ENCODE data around the gene MARK2. TPM values are rescaled to one million over a fixed set of nuclear protein-coding genes. Genes with fewer than 3 reads are reported as not detected.

Gene MARK2
- polyA plus RNA-seq, 3 donors from 2014 or later, result 28.6 to 73.8 (median 31.6) TPM

DNA sequence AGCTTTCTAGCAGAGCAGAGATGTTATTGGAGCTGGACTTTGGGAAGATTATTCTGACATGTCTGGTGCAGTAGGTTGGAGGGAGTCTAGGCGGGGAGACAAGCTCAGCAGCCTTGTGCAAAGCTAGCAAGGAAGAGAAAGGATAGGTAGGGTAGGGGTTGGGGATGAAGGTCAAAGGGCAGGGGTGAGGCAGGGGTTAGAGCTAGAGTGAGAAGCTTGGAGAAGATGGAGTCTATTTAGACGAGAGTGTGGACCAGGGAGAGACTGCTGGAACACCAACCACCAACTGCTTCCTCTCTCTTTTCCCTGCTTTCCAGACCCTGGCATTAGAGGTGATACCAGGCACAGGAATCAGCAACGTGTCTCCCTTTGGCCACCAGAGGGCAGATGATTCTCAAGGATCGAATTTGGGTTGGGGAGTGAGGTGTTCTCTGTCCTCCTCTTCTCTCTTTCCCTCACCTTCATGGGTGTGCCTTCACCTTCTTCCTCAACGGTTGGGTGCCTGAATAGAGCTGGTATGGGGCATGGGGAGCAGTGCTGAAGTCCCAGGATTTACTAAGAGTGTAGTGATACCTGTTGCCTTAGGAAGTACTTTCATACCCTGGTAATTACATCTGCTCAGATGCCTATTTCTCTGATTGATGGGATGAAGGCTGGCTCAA lies 1.8 kb upstream of the MARK2 start:
- Mint-ChIP-seq H3K4me3 (peak overlapping the region; percentile 65 to 87 (median 79)), H3K9me3 (no peaks in the 10 kb centered on the region), H3K4me1 (peaks cover 42 to 43% of the 10 kb centered on the region in 2 donors), H3K36me3 (no peaks in the 10 kb centered on the region), H3K27me3 (ENCODE audit: low read depth in 3 of 3) (peaks cover 2 to 10% (median 10%) of the 10 kb centered on the region in 3 donors), H3K27ac (peak overlapping the region; percentile 56 to 95 (median 92))
- DNase-seq, result peak; percentile 70 to 75 (median 74)

DNA sequence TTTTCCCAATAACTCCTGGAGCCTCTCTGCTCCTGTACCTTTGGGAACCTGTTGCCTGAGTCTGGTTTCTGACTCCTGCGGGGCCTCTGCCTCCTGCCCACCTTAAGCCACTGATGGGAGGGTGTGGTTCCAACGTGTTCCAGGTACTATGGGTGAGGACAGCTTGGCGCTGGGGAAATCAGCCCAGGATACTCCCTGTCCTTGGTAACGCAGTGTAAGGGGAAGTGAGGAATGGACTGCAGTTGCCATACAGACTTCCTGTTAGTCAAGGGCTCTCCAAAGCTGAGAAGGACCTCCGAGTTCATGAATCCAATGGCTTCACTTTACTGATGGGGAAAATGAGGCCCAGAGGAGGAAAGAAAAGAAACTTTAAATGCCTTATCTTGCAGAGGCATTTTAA lies 1.2 kb upstream of the MARK2 start:
- no peaks in the 10 kb centered on the region for H3K36me3 Mint-ChIP-seq
- H3K4me1 Mint-ChIP-seq, result peaks cover 47 to 48% of the 10 kb centered on the region in 2 donors
- no peaks in the 10 kb centered on the region for H3K9me3 Mint-ChIP-seq
- peaks cover 2 to 10% (median 9%) of the 10 kb centered on the region in 3 donors for H3K27me3 Mint-ChIP-seq (ENCODE audit: low read depth in 3 of 3)
- H3K27ac Mint-ChIP-seq, result peak overlapping the region; percentile 65 to 94 (median 91)
- DNase-seq, result no peak
- peak overlapping the region; percentile 79 to 87 (median 87) for H3K4me3 Mint-ChIP-seq

DNA sequence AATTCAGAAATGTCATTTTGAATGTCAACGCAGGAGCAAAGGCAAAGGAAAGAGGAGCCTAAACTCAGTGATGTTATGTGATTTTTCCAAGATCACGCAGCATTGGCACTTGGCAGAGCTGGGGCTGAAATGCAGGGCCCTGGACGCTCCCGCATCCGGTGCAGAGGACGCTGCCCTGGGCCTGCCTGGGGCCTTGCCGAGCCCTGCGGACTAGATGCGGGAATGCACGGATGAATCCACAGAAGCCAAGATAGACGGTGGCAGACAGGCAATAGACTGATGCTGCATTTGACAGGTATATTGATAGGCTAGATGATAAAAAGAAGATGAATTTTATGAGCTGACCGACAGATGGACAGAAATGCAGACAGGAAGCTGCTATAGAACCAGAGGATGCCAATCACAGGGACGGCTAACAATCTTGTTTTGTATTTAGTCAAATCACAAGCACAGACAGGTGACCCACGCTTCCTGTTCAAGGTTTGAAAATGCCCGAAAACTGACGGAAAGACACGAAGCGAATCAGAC lies 696 bp upstream of the MARK2 start:
- Mint-ChIP-seq H3K27ac (peak overlapping the region; percentile 65 to 94 (median 91)), H3K36me3 (peaks cover 0 to 4% (median 0%) of the 10 kb centered on the region in 3 donors), H3K9me3 (no peaks in the 10 kb centered on the region), H3K4me1 (peaks cover 51 to 53% of the 10 kb centered on the region in 2 donors), H3K27me3 (ENCODE audit: low read depth in 3 of 3) (peaks cover 2 to 10% (median 9%) of the 10 kb centered on the region in 3 donors), H3K4me3 (peak overlapping the region; percentile 79 to 87 (median 87))
- no peak for DNase-seq

DNA sequence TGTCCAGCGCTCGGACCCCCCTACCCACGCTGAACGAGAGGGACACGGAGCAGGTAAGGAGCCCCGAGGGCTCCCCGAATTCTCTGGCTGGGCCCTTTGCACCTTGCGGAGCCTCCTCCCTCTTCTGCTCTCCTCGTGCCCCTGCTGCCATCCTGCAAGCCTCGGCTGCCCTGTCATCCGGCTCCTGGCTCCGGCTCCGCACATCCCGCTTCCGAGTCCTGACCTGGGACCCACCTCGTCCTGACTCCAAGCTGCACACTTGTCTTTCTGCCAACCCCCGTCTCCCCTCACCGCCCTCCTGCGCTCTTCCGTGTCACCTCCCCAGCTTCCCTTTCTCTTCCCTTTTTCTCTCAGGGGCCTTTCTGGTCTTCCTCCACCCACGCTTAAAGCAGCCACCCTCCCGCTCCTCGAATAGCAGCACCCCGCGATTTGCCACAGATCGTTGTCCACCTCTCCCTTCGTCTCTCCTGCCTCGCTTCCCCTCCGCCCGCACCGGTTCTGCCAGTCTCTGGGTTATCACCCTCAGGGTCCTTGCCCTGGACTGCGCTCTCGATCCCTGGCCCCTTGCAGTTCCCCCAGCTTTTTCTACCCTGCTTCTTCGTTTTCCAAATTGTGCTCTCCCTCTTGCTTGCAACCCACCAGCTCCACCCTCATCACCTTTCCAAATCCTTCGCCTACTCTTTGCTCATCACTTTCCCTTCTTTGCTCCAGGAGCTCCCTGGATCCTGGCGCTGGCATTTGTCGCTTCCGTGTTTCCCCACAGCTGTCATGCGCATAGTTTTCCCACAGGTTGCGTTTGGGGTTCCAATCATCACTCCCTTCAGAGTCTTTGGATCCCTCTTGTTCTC lies 822 bp downstream of the MARK2 start:
- Mint-ChIP-seq H3K36me3 (peaks cover 0 to 4% (median 4%) of the 10 kb centered on the region in 3 donors), H3K4me3 (peak overlapping the region; percentile 83 to 92 (median 90)), H3K27ac (peak overlapping the region; percentile 65 to 88 (median 84)), H3K27me3 (ENCODE audit: low read depth in 3 of 3) (peaks cover 2 to 10% (median 8%) of the 10 kb centered on the region in 3 donors), H3K4me1 (peaks cover 65 to 68% of the 10 kb centered on the region in 2 donors), H3K9me3 (no peaks in the 10 kb centered on the region)
- DNase-seq, result peak in 1 of 3 donors; percentile 28

DNA sequence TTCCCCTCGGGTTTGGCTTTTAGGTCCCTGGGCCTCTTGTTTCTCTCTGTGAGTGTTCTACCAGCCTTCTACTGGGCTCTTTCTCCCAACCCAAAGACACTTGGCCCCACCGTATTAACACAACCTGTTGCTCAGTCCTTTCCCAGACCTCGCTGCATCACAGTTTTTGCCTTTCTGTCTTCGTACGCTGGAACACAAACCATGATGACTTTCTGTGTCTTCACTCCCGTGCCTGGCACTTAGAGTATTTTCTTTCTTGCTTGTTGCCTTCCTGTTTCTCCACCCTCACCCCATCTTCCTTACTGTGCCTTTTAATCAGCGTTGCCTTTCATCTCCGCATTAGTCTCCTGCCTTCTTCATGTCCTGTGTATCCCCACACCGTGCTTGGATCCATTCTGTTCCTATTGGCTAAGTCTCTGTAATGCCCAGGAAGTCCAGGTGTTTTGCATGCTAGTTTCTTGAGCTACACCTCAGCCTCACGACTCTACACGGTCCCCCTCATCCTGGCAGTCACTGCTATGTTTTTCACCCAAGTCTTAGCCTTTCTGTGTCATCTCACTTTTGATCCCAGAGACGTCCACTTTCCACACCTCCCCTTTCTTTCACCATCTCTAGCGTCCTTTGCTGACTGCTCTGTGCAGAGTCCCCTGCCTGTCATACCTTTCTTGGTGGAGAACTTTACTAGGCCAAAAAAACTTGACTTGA lies 1.6 kb downstream of the MARK2 start:
- Mint-ChIP-seq H3K4me3 (peak overlapping the region; percentile 83 to 92 (median 90)), H3K27me3 (ENCODE audit: low read depth in 3 of 3) (peaks cover 2 to 10% (median 7%) of the 10 kb centered on the region in 3 donors), H3K36me3 (peaks cover 0 to 4% (median 4%) of the 10 kb centered on the region in 3 donors), H3K4me1 (peaks cover 70 to 76% of the 10 kb centered on the region in 2 donors), H3K9me3 (no peaks in the 10 kb centered on the region), H3K27ac (peak overlapping the region; percentile 65 to 88 (median 84))
- no peak for DNase-seq

DNA sequence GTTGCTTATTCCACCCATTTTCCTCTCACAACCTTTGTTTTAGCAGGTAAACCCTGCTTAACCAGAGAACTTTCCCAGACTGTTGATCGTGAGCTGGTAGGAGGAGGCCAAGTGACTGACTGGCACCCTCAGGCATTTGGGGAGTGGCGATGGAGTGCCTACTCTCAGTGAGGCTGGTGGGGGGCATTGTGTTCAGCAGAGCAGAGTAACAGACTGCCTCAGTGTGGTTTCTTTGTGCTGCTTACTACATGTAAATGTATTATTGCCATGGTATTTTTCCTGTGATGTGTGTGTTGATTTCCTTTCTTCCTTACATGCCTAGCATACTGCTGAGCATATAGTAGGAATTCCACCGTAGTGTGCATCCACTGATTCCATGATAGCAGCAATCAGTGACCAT lies 2.6 kb downstream of the MARK2 start:
- H3K27me3 Mint-ChIP-seq (ENCODE audit: low read depth in 3 of 3), result peaks cover 2 to 10% (median 7%) of the 10 kb centered on the region in 3 donors
- peaks cover 74 to 83% of the 10 kb centered on the region in 2 donors for H3K4me1 Mint-ChIP-seq
- peak overlapping the region; percentile 65 to 88 (median 84) for H3K27ac Mint-ChIP-seq
- no peaks in the 10 kb centered on the region for H3K9me3 Mint-ChIP-seq
- peak overlapping the region; percentile 83 to 92 (median 90) for H3K4me3 Mint-ChIP-seq
- DNase-seq, result no peak
- peaks cover 0 to 4% (median 4%) of the 10 kb centered on the region in 3 donors for H3K36me3 Mint-ChIP-seq

DNA sequence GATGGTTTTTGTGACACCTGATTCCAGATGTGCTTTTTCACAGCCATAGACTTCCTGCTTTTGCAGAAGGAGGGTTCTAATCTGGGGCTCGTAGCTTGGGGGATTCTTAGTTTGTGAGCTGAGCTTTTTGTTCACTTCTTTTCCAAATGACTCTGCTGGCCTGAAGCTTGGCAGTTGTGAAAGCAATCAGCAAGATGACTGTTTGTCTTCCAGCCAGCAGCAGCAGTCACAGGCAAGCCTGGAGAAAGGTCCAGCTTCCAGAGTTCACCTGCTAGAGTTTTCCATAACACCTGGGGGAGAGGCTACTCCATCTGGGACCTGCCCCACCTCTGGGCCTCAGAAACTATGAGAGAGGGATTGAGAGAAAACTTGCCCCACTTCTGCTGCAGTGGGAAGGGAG lies 4.1 kb downstream of the MARK2 start:
- no peak for DNase-seq

DNA sequence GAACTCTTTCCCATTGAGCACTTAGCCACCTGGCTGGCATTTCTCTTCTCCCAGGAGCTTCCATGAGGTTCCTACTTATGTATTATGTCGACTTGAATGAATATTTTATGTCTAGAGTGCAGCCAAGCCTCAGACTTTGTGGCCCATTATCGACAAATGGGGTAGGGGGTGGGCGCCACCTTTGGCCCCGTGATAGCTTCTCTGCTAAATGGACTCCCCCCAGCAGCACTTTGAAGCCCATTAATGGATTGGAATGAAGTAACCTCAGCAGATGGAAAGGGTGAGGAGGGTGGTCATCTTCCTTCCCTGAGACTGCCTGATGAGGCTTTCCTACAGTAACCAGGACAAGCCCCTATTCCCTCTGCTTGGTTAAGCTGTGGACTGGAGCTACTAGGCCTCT lies 5.9 kb downstream of the MARK2 start:
- peaks cover 0 to 4% (median 1%) of the 10 kb centered on the region in 3 donors for H3K27me3 Mint-ChIP-seq (ENCODE audit: low read depth in 3 of 3)
- H3K36me3 Mint-ChIP-seq, result peaks cover 0 to 7% (median 4%) of the 10 kb centered on the region in 3 donors
- H3K4me3 Mint-ChIP-seq, result no peak overlapping the region
- peak overlapping the region in 4 of 6 donors; percentile 45 to 81 (median 72) for H3K27ac Mint-ChIP-seq
- H3K4me1 Mint-ChIP-seq, result peaks cover 80 to 91% of the 10 kb centered on the region in 2 donors
- DNase-seq, result no peak
- no peaks in the 10 kb centered on the region for H3K9me3 Mint-ChIP-seq

More for the DNA sequence above, 4.1 kb downstream of the MARK2 start:
- H3K9me3 Mint-ChIP-seq, result no peaks in the 10 kb centered on the region
- peaks cover 0 to 4% (median 4%) of the 10 kb centered on the region in 3 donors for H3K36me3 Mint-ChIP-seq
- H3K4me1 Mint-ChIP-seq, result peaks cover 76 to 85% of the 10 kb centered on the region in 2 donors
- peak overlapping the region; percentile 76 to 85 (median 80) for H3K27ac Mint-ChIP-seq
- H3K27me3 Mint-ChIP-seq (ENCODE audit: low read depth in 3 of 3), result peaks cover 2 to 10% (median 9%) of the 10 kb centered on the region in 3 donors
- peak overlapping the region in 3 of 5 donors; percentile 28 to 33 (median 32) for H3K4me3 Mint-ChIP-seq

DNA sequence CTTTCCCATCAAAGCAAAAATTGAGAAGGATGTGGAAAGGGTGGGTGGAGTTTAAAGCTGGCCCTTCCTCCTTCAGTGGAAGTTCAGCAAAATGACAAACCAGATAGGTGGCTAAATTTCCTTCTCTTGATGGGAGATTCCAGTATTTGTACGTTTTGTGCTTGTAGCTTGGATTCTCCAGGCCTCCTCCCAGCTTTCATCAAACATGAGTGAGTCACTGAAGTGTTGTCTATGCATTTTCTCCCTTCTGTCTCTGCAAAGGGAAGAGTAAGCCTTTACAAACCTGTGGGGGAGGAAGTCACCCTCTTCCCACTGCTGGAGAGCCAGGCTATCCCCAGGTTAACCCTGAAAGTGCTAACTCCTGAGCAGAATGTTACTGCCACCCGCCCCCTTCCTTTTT lies 6.4 kb downstream of the MARK2 start:
- Mint-ChIP-seq H3K27me3 (ENCODE audit: low read depth in 3 of 3) (peaks cover 0 to 4% (median 1%) of the 10 kb centered on the region in 3 donors), H3K27ac (peak overlapping the region in 5 of 6 donors; percentile 12 to 79 (median 64)), H3K4me3 (no peak overlapping the region), H3K36me3 (peaks cover 0 to 7% (median 4%) of the 10 kb centered on the region in 3 donors), H3K9me3 (no peaks in the 10 kb centered on the region), H3K4me1 (peaks cover 79 to 91% of the 10 kb centered on the region in 2 donors)
- DNase-seq, result no peak

DNA sequence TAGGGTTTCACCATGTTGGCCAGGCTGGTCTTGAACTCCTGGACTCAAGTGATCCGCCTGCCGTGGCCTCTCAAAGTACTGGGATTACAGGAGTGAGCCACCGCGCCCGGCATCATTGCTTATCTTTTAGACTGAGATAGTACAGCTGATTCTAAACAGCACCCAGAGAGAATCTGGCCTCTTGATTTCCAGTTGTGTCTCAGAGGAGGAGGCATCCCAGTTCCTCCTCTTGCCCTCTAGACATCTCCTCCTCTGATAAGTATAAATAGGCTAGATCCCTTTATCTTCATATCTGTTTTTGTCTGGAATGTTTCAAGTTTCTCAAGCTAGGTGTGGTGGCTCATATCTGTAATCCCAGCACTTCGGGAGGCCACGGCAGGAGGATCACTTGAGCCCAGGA lies 7.0 kb downstream of the MARK2 start:
- H3K4me3 Mint-ChIP-seq, result no peak overlapping the region
- no peaks in the 10 kb centered on the region for H3K9me3 Mint-ChIP-seq
- peaks cover 0 to 4% (median 0%) of the 10 kb centered on the region in 3 donors for H3K27me3 Mint-ChIP-seq (ENCODE audit: low read depth in 3 of 3)
- H3K27ac Mint-ChIP-seq, result peak overlapping the region in 4 of 6 donors; percentile 29 to 73 (median 48)
- peaks cover 0 to 7% (median 4%) of the 10 kb centered on the region in 3 donors for H3K36me3 Mint-ChIP-seq
- DNase-seq, result no peak
- H3K4me1 Mint-ChIP-seq, result peaks cover 79 to 91% of the 10 kb centered on the region in 2 donors

DNA sequence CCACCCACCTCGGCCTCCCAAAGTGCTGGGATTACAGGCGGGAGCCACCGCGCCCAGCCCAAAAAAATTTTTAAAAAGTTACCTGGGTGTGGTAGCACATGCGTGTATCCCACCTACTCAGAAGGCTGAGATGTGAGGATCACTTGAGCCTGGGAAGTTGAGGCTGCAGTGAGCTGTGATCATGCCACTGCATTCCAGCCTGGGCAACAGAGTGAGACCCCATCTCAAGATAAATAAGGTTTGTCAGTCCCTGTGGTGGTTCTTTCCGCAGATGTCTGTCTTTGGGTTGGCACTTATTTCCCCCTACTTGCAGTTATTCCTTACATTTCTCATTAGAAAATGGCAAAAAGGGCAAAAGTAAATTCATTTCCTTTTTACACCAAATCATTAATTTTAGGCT lies 8.0 kb downstream of the MARK2 start:
- H3K36me3 Mint-ChIP-seq, result peaks cover 4 to 7% (median 5%) of the 10 kb centered on the region in 3 donors
- no peak for DNase-seq
- H3K4me3 Mint-ChIP-seq, result no peak overlapping the region
- H3K27ac Mint-ChIP-seq, result peak overlapping the region in 5 of 6 donors; percentile 40 to 76 (median 65)
- H3K9me3 Mint-ChIP-seq, result no peaks in the 10 kb centered on the region
- peaks cover 79 to 91% of the 10 kb centered on the region in 2 donors for H3K4me1 Mint-ChIP-seq
- peaks cover 0 to 2% (median 0%) of the 10 kb centered on the region in 3 donors for H3K27me3 Mint-ChIP-seq (ENCODE audit: low read depth in 3 of 3)

DNA sequence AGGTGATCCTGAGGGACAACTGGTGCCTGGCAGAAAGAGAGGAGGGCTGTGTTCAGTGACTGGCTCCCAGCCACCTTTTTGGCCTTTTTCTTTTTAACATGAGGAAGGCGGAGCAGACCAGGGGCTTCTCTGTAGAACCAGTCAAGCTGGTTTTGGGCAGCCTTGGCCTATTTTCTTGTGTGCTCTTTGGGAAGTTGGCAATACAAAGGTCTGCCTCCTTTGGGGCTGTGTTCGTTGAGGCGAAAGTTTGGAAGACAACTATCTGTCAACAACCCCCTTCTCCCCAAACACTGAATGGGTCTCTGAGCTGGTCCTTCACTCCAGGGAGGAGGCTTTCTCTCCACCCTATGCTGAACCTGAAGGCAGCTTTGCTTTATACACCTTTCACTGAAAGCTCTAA lies 8.5 kb downstream of the MARK2 start:
- peak overlapping the region; percentile 40 to 76 (median 65) for H3K27ac Mint-ChIP-seq

DNA sequence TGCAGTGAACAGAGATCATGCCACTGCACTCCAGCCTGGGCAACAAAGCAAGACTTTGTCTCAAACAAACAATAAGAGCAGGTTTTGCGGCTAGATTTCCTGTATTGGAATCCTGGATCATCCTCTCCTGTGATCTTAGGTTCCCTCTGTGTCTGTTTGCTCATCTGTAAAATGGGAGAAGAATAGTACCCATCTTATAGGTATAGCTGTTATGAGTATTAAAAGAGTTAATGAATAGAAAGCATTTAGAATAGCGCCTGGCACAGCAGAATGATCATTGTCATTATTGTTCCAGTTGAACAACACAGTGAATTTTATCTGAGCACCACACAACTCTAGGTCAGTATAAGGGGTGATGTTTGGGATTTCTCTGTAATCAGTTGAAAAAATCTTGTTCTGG lies 10.8 kb downstream of the MARK2 start:
- Mint-ChIP-seq H3K27me3 (ENCODE audit: low read depth in 3 of 3) (peaks cover 0 to 2% (median 2%) of the 10 kb centered on the region in 3 donors), H3K4me1 (peaks cover 74 to 84% of the 10 kb centered on the region in 2 donors), H3K36me3 (peaks cover 0 to 5% (median 3%) of the 10 kb centered on the region in 3 donors), H3K4me3 (peak overlapping the region in 1 of 5 donors; percentile 41), H3K27ac (peak overlapping the region; percentile 13 to 93 (median 76)), H3K9me3 (no peaks in the 10 kb centered on the region)
- DNase-seq, result no peak

More for the DNA sequence above, 8.5 kb downstream of the MARK2 start:
- Mint-ChIP-seq H3K4me1 (peaks cover 78 to 91% of the 10 kb centered on the region in 2 donors), H3K36me3 (peaks cover 4 to 7% (median 5%) of the 10 kb centered on the region in 3 donors), H3K4me3 (no peak overlapping the region), H3K27me3 (ENCODE audit: low read depth in 3 of 3) (peaks cover 0 to 2% (median 0%) of the 10 kb centered on the region in 3 donors), H3K9me3 (no peaks in the 10 kb centered on the region)
- DNase-seq, result no peak

All from immature natural killer cell (primary cell).